HepG2 (cell line): ENCODE results near the gene PCDHGB2. TPM values are rescaled to one million over a fixed set of nuclear protein-coding genes. Genes with fewer than 3 reads are reported as not detected.

Source experiments
- HDAC6 ChIP-seq: fragments of 200-600 bp; sonication (generic); IDR thresholded peaks from 2 replicates; pipeline ENCODE4 v1.7.0; 2017; ENCODE audit warnings: mild to moderate bottlenecking, antibody characterized with exemption, low read length, low read depth
- HES4 ChIP-seq: sonication (generic); formaldehyde crosslinking; IDR thresholded peaks from 2 replicates; pipeline ENCODE4 v1.9.0; 2021; ENCODE audit warnings: mild to moderate bottlenecking, missing genetic modification reagents, borderline replicate concordance
- NBN ChIP-seq: fragments of 450-650 bp; conservative IDR thresholded peaks from 2 replicates; pipeline ENCODE4 v1.6.1; 2017
- SP140L ChIP-seq: sonication (generic); formaldehyde crosslinking; IDR thresholded peaks from 2 replicates; pipeline ENCODE4 v1.4.0; 2020; ENCODE audit warnings: missing genetic modification reagents, borderline replicate concordance
- SRY ChIP-seq: sonication (generic); formaldehyde crosslinking; IDR thresholded peaks from 2 replicates; pipeline ENCODE4 v1.8.0; 2022; ENCODE audit warnings: mild to moderate bottlenecking, missing genetic modification reagents
- ZBTB20 ChIP-seq: sonication (generic); formaldehyde crosslinking; IDR thresholded peaks from 2 replicates; pipeline ENCODE4 v1.8.1; 2023; ENCODE audit warnings: missing genetic modification reagents, low read depth, mild to moderate bottlenecking, borderline replicate concordance
- ZNF557 ChIP-seq: sonication (generic); formaldehyde crosslinking; IDR thresholded peaks from 2 replicates; pipeline ENCODE4 v1.4.0; 2020; ENCODE audit warnings: missing genetic modification reagents
- ZNF577 ChIP-seq: sonication (generic); formaldehyde crosslinking; IDR thresholded peaks from 2 replicates; pipeline ENCODE4 v1.4.0; 2020; ENCODE audit warnings: mild to moderate bottlenecking, low read depth, missing genetic modification reagents, borderline replicate concordance
- ZNF605 ChIP-seq: sonication (generic); formaldehyde crosslinking; IDR thresholded peaks from 2 replicates; pipeline ENCODE4 v1.8.0; 2022; ENCODE audit warnings: mild to moderate bottlenecking, missing genetic modification reagents
- ZSCAN21 ChIP-seq: sonication (generic); formaldehyde crosslinking; IDR thresholded peaks from 2 replicates; pipeline ENCODE4 v1.8.0; 2022; ENCODE audit warnings: mild to moderate bottlenecking, missing genetic modification reagents, moderate library complexity, borderline replicate concordance
- polyA plus RNA-seq, 8 experiments: library from polyadenylated mRNA; depleted of rRNA in 3 of 8; stranded (reverse) in 7 of 8; unstranded in 1 of 8; fragments of >200 nt; fragmentation: Illumina TruSeq in 4 of 8; extraction: Trizol in 4 of 8; gene quantifications; 2 replicates each; pipeline versions ENCODE4 v1.2.1 to v1.2.3, GENCODE V29; 2011 to 2016; ENCODE audit warnings: low read depth in 4 of 8, missing spikeins in 1 of 8, mixed read lengths in 1 of 8; ENCODE audit not compliant: insufficient read depth in 1 of 8
- total RNA-seq, 5 experiments: library from RNA; depleted of rRNA; stranded (reverse); fragments of >200 nt; fragmentation: Illumina TruSeq; extraction: Trizol; gene quantifications; 2 replicates each; pipeline ENCODE4 v1.2.3, GENCODE V29; 2016; ENCODE audit warnings: low read depth in 1 of 5
- TF ChIP-seq, protein P1 (sequence below): sonication (generic); formaldehyde crosslinking; IDR thresholded peaks from 2 replicates; pipeline ENCODE4 v1.5.0; 2020; ENCODE audit warnings: mild to moderate bottlenecking, missing genetic modification reagents
- TF ChIP-seq, protein P2 (sequence below): sonication (generic); formaldehyde crosslinking; conservative IDR thresholded peaks from 2 replicates; pipeline ENCODE4 v1.8.1; 2023; ENCODE audit warnings: missing genetic modification reagents
- TF ChIP-seq, protein P3 (sequence below): sonication (generic); formaldehyde crosslinking; IDR thresholded peaks from 2 replicates; pipeline ENCODE4 v1.4.0; 2020; ENCODE audit warnings: mild to moderate bottlenecking, missing genetic modification reagents
- TF ChIP-seq, protein P4 (sequence below): sonication (generic); formaldehyde crosslinking; IDR thresholded peaks from 2 replicates; pipeline ENCODE4 v1.5.0; 2020; ENCODE audit warnings: mild to moderate bottlenecking, low read depth, missing genetic modification reagents, borderline replicate concordance
- TF ChIP-seq, protein P5 (sequence below): IDR thresholded peaks from 2 replicates; pipeline ENCODE4 v1.6.1; 2016; ENCODE audit warnings: low read depth, missing genetic modification reagents, missing compliant biosample characterization

PCDHGB2 gene
- total and polyA plus RNA-seq, 2 of the 13 experiments (the other 11 are each of a cell fraction or from before 2014, with no cell fraction given): 0.64 to 0.82 TPM

DNA sequence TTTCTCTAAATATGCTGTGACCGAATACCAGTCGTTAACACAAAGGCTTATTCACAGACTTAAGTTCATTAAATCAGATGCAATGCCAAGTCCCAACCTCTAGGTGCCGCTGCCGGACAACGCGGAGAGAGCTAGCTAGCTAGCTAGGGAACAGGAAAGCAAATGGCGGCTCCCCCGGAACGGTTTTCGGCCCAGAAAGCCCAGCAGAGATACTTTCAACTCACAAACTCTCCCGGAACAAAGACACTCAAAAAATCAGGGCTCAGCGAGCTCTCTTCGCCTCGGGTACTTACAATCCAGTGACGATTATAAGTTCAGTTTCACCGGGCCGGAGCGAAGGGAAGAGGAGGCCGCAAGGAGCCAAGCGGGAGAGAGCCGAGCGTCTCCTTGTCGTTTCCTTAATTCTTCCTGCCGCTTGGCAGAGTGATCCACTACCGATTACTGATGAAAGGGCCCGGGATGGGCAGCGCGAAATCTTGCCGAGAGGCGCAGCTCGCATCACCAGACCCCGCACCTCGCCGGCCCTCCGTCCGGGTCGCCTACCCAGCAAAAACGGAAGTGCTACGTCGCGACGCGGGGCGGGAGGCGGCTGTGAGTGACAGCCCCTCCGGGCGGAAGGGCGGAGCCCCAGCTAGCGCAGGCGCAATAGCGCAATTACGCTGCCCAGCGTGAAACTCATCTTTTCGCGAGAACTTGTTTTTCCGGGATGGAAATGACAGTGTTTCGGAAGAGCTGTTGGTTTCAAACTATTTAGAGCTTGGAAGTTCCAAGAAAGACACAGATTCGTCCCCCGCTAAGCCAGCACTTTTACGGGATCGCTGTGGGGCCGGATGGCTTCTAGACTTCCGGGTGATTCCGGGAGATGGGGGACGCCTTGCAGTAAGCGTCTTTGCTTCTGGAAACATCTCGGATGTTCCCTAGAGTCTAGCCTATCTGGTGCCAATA, 39.3 kb upstream of the PCDHGB2 start, which contains the start of gene TAF7 (continued):
- TF ChIP-seq ZNF577 (CRISPR knock-in tag) (no peak), NBN (no peak), SP140L (CRISPR knock-in tag) (0 out of 2 replicates have a peak, but pooled peaks have one; percentile 48), ZSCAN21 (CRISPR knock-in tag) (no peak), ZNF557 (CRISPR knock-in tag) (no peak; the same call in 1 of the 2 replicates), ZNF605 (peak; percentile 88; the same call in 1 of the 2 replicates), HES4 (no peak), SRY (CRISPR knock-in tag) (peak; percentile 95; the same call in 1 of the 2 replicates), HDAC6 (no peak), ZBTB20 (no peak)
- TF ChIP-seq, protein P1, sequence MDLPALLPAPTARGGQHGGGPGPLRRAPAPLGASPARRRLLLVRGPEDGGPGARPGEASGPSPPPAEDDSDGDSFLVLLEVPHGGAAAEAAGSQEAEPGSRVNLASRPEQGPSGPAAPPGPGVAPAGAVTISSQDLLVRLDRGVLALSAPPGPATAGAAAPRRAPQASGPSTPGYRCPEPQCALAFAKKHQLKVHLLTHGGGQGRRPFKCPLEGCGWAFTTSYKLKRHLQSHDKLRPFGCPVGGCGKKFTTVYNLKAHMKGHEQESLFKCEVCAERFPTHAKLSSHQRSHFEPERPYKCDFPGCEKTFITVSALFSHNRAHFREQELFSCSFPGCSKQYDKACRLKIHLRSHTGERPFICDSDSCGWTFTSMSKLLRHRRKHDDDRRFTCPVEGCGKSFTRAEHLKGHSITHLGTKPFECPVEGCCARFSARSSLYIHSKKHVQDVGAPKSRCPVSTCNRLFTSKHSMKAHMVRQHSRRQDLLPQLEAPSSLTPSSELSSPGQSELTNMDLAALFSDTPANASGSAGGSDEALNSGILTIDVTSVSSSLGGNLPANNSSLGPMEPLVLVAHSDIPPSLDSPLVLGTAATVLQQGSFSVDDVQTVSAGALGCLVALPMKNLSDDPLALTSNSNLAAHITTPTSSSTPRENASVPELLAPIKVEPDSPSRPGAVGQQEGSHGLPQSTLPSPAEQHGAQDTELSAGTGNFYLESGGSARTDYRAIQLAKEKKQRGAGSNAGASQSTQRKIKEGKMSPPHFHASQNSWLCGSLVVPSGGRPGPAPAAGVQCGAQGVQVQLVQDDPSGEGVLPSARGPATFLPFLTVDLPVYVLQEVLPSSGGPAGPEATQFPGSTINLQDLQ (CRISPR knock-in tag): peak; percentile 71; the same call in 1 of the 2 replicates
- TF ChIP-seq, protein P2, sequence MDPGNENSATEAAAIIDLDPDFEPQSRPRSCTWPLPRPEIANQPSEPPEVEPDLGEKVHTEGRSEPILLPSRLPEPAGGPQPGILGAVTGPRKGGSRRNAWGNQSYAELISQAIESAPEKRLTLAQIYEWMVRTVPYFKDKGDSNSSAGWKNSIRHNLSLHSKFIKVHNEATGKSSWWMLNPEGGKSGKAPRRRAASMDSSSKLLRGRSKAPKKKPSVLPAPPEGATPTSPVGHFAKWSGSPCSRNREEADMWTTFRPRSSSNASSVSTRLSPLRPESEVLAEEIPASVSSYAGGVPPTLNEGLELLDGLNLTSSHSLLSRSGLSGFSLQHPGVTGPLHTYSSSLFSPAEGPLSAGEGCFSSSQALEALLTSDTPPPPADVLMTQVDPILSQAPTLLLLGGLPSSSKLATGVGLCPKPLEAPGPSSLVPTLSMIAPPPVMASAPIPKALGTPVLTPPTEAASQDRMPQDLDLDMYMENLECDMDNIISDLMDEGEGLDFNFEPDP (CRISPR knock-in tag): peak; percentile 89; the same call in 1 of the 2 replicates
- TF ChIP-seq, protein P3, sequence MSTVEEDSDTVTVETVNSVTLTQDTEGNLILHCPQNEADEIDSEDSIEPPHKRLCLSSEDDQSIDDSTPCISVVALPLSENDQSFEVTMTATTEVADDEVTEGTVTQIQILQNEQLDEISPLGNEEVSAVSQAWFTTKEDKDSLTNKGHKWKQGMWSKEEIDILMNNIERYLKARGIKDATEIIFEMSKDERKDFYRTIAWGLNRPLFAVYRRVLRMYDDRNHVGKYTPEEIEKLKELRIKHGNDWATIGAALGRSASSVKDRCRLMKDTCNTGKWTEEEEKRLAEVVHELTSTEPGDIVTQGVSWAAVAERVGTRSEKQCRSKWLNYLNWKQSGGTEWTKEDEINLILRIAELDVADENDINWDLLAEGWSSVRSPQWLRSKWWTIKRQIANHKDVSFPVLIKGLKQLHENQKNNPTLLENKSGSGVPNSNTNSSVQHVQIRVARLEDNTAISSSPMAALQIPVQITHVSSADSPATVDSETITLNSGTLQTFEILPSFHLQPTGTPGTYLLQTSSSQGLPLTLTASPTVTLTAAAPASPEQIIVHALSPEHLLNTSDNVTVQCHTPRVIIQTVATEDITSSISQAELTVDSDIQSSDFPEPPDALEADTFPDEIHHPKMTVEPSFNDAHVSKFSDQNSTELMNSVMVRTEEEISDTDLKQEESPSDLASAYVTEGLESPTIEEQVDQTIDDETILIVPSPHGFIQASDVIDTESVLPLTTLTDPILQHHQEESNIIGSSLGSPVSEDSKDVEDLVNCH: peak; percentile 91; the same call in 1 of the 2 replicates
- TF ChIP-seq, protein P4, sequence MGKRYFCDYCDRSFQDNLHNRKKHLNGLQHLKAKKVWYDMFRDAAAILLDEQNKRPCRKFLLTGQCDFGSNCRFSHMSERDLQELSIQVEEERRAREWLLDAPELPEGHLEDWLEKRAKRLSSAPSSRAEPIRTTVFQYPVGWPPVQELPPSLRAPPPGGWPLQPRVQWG (CRISPR knock-in tag): no peak
- TF ChIP-seq, protein P5, sequence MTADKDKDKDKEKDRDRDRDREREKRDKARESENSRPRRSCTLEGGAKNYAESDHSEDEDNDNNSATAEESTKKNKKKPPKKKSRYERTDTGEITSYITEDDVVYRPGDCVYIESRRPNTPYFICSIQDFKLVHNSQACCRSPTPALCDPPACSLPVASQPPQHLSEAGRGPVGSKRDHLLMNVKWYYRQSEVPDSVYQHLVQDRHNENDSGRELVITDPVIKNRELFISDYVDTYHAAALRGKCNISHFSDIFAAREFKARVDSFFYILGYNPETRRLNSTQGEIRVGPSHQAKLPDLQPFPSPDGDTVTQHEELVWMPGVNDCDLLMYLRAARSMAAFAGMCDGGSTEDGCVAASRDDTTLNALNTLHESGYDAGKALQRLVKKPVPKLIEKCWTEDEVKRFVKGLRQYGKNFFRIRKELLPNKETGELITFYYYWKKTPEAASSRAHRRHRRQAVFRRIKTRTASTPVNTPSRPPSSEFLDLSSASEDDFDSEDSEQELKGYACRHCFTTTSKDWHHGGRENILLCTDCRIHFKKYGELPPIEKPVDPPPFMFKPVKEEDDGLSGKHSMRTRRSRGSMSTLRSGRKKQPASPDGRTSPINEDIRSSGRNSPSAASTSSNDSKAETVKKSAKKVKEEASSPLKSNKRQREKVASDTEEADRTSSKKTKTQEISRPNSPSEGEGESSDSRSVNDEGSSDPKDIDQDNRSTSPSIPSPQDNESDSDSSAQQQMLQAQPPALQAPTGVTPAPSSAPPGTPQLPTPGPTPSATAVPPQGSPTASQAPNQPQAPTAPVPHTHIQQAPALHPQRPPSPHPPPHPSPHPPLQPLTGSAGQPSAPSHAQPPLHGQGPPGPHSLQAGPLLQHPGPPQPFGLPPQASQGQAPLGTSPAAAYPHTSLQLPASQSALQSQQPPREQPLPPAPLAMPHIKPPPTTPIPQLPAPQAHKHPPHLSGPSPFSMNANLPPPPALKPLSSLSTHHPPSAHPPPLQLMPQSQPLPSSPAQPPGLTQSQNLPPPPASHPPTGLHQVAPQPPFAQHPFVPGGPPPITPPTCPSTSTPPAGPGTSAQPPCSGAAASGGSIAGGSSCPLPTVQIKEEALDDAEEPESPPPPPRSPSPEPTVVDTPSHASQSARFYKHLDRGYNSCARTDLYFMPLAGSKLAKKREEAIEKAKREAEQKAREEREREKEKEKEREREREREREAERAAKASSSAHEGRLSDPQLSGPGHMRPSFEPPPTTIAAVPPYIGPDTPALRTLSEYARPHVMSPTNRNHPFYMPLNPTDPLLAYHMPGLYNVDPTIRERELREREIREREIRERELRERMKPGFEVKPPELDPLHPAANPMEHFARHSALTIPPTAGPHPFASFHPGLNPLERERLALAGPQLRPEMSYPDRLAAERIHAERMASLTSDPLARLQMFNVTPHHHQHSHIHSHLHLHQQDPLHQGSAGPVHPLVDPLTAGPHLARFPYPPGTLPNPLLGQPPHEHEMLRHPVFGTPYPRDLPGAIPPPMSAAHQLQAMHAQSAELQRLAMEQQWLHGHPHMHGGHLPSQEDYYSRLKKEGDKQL: no peak
